Measurements from ENCODE around the gene MAB21L4.

MAB21L4 gene
- 0 reads per million in 3 experiments for total RNA-seq

GRCh38 chr2:240895656-240896388 is at the start of gene MAB21L4:
Gene MAB21L4 (minus strand): TSS chr2:240896156. CDS start chr2:240895997, 159 bp downstream.
- DNase-seq = no peak

GRCh38 chr2:240936106-240936505 is 40.1 kb upstream of the MAB21L4 start:
- no peak for DNase-seq

- DNase-seq = no peak
Measured at GRCh38 chr2:240935103-240935876, 39.3 kb upstream of the MAB21L4 start.

DNA sequence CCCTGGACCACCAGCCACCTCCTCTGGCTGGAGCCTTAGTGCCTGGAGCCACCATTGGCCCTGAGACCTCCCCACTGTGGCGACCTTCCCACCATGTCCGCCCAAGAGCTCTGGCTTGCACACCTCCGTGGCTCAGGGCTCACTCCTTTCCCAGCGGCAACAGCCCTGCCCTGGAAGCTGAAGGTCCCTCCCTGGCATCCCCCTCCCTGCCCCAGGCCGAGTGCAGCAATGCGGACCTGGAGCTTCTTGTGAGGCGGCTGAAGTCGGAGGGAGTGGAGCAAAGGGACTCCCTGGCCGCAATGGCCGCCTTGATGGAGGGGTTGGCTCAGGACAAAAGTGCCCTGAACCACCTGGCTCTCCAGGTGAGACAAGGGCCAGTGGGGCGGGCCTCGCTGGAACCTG is 38.7 kb upstream of the MAB21L4 start:
- no peak for DNase-seq

GRCh38 chr2:240933966-240934700 is 38.2 kb upstream of the MAB21L4 start:
- DNase-seq = no peak

GRCh38 chr2:240933048-240933965 is 37.4 kb upstream of the MAB21L4 start:
- DNase-seq = no peak

GRCh38 chr2:240932724-240933047 is 36.7 kb upstream of the MAB21L4 start:
- no peak for DNase-seq

DNA sequence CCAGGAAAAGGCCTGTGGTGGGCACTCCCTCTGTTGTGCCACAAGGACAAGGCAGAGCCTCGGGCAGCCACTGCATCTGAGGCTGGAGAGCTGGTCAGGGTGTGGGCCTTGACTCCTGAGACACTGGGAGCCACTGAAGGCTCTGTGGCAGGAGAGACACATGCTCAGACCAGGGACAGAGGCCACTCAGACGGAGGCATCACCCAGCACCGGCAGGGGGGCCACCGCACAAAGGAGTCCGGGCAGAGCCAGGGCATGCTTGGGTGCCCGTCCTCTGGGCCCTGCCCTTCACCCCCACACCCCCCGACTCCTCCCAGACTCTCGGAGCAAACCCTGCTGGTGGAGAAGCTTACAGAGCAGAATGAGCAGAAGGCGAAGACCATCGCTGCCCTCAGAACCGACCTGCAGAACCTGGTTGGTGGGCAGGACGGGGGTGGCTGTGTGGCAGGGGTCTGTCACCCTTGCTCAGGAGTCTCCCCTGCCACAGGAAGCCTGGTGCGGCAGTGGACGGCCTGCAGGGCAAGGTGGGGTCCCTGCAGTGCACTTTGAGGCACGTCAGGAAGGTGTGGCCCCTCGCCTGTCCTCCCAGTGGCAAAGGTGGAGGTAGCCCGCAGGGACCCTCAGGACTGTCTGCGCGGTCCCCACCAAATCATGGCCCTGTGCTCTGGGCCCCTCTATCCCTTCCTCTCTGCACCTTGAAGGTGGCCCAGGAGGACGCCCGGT is 36.2 kb upstream of the MAB21L4 start:
- DNase-seq = no peak

DNA sequence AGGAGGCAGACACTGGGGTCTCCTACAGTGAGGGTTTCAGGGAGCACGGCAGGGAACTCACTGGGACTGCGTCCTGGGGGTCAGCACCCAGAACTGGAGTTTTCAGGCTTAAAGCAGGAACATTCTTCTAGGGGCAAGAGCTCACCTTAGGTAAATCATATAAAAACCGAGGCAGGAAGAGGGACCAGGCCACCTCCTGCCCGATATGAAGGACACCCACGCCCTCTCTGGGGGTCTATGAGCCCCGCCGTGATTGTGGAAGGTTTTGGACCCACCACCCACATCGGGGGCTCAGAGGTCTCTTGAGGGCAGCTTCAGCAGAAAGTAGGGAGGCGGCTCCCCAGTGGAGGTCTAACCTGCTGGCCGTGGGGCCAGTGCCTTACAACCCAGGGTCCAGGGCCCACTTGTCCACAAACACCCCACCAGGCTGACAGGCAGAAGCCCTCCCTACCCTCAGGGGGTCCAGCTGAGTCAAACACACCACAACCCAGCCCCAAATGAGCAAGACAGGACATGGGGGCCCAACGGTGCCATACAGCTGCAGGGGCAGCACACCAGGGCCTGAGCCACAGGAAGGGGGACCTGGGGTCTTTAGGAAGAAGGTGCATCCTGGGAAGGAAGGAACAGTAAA is 35.5 kb upstream of the MAB21L4 start:
- DNase-seq = no peak

DNA sequence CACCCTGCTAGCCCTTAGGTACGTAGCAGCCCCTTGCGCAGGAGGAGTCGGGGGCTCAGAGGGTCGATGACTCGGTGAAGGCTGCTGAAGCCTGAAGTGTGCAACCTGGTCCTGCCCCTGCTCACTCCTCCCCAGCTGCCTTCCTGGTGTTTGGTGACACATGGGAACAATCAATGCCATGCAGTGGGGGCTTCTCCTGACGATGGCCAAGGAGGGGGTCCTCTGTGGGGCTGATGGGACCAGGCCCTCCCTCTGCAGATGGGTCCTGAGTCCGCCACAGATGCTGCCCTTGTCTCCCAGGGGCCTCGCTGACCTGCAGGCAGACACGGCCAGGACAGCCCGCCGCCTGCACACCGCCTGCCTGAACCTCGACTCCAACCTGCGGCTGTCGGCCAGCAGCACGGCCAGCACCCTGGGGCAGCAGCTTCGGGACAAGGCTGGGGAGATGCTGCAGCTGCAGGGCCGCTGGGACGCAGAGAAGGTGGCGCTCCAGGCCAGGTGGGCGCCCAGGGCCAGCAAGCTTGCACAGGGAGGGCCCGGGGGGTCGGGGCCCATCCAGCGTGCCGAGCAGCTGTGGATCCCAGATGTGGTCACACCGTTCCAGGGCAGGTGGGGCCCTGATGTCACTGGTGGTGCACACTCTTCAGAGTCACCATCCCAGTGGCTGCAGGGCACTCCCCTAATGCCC is 34.8 kb upstream of the MAB21L4 start:
- no peak for DNase-seq

DNA sequence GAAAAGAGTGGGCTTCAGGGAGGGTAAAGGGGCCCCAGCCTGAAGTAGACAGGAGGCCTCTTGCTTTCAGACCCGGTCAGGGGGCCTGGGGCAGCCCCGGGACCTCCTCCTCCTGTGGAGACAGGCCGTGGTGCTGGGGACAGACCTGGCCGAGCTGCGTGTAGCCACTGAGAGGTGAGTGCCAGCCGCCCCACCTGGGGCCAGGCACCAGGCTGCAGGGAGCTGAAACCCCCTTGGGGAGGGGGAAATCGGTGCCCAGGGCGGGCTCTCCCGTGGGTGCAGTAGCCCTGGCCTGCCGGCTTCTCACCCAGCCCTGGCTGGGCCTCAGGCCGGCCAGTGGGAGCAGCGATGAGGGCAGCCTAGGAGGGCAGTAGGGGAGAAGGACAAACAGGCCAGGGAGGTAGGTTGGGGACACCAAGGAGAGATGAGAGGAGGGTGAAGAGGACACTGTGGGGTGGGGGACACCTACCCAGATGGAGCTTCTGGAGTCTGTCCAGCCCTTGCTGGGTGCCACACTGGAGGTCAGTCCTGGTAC is 34.2 kb upstream of the MAB21L4 start:
- no peak for DNase-seq

- DNase-seq = no peak
Measured at GRCh38 chr2:240929364-240930095, 33.6 kb upstream of the MAB21L4 start.

- no peak for DNase-seq
Measured at GRCh38 chr2:240928476-240929363, 32.8 kb upstream of the MAB21L4 start.

DNA sequence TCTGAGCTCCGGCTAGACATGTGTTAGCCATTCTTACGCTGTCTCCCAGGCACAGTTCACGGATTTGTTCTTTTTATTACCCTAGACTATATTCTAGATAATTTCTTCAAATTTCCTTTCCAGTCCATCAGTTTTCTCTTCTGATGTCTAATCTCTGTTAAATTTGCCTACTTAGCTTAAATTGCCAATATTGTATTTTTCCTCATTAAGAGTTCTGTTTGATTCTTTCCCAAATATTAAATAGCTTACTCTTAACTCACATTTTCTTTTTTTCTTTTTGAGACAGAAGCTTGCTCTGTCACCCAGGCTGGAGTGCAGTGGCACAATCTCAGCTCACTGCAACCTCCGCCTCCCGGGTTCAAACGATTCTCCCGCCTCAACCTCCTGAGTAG is 31.4 kb upstream of the MAB21L4 start:
- no peak for DNase-seq

GRCh38 chr2:240926516-240927389 is 30.8 kb upstream of the MAB21L4 start:
- no peak for DNase-seq

DNA sequence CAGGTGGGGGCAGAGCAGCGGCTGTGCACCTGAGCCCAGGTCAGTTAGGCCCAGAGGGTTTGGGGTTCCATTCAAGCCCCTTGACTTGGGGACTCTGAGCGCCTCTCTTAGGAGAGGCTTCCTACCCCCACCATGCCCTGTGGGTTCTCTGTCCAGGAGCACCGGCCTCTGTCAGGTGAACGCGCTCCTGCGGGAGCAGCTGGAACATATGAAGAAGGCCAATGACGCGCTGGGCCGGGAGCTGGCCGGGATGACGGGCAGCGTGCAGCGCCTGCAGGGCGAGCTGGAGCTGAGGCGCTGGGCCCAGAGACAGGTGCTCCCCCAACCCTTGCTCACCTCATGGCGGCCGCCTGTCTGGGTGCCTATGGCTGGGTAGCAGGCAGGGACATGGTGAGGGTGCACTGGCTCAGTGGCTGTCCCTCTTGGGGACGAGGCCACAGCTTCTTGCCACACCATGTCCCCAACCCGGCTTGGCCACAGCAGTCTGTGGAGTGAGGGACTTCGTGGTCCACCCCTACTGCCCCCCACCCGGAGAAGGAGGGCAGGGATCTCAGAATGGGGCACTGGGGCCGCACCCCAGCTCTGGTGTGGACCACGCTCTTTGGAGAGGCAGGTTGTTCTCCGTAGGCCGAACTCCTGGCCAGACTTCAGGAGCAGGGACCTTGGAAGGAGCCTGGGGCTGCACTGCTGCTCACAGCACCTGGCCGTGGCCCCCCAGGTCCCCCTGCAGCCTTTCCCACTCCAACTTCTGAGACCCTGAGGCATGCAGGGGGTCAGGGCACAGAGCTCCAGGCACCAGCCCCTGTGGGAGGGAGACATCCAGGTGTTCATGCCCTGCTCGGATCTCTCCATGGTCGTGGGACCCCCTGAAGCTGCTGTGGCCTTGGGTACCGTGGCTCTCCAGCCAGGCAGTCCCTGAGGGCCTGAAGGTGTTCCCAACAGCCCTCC is 29.9 kb upstream of the MAB21L4 start:
- DNase-seq = no peak

Data from central memory CD4-positive, alpha-beta T cell (primary cell).